Measurements from ENCODE around the gene RFTN1.

DNA sequence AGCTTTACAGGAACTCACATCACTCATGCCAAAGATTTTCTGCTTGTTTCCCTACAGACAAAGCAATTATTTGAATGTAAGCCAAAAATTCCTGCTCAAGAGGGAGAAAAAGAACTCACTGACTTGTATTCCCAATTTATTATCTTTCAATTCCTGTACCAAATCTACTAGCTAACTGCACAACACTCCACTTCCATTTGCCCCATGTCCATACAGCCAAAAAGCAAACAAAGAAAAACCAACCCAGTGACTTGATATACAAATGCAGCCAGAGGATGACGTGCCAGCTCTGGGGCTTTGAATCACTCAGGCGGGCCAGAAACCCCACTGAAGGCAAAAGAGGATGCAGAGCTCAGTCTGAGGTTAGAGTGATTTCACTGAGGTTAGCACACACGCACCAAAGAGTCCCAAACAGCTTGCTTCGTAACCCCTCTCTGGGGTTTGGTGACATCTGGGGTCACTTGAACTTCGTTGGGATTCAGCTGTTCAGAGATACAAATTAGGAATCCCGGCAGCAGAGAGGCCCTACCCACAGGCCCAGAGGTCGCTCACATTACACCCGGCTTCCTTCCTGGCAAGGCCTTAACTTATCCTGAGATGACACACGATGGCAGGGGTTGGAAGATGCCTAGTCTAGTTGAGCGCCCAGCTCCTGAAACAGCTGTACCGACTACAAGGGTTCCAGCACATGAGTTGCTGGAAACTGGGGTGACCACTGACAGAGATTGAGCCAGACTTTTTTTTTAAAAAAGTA, 1.6 kb downstream of the RFTN1 start:
- TF ChIP-seq ZNF207 (IDR thresholded peaks at IDR 0.05; ENCODE audit: borderline replicate concordance) (no peak), TCF12 (IDR thresholded peaks at IDR 0.05; ENCODE audit: low read depth, low read length) (peak; percentile 98), POLR2A (IDR thresholded peaks at IDR 0.05; ENCODE audit: low read depth, low read length) (peak; percentile 64), ZSCAN29 (IDR thresholded peaks at IDR 0.05) (0 out of 2 replicates have a peak, but pooled peaks have one; percentile 26), ZNF274 (IDR thresholded peaks at IDR 0.05; ENCODE audit: insufficient read depth, insufficient read length) (no peak), HCFC1 (IDR thresholded peaks at IDR 0.05; ENCODE audit: low read length) (no peak), EP300 (IDR thresholded peaks at IDR 0.05; ENCODE audit: borderline replicate concordance in 1 of 2, control insufficient read depth in 1 of 2, low read depth in 2 of 2, low read length in 2 of 2) (peak; percentile 99), RFX5 (IDR thresholded peaks at IDR 0.05; ENCODE audit: low read depth, low read length) (no peak), GABPA (IDR thresholded peaks at IDR 0.05; ENCODE audit: low read depth) (no peak), SMAD1 (IDR thresholded peaks at IDR 0.05; ENCODE audit: low read depth, partially characterized antibody) (peak; percentile 86)
- TF ChIP-seq, protein P1, sequence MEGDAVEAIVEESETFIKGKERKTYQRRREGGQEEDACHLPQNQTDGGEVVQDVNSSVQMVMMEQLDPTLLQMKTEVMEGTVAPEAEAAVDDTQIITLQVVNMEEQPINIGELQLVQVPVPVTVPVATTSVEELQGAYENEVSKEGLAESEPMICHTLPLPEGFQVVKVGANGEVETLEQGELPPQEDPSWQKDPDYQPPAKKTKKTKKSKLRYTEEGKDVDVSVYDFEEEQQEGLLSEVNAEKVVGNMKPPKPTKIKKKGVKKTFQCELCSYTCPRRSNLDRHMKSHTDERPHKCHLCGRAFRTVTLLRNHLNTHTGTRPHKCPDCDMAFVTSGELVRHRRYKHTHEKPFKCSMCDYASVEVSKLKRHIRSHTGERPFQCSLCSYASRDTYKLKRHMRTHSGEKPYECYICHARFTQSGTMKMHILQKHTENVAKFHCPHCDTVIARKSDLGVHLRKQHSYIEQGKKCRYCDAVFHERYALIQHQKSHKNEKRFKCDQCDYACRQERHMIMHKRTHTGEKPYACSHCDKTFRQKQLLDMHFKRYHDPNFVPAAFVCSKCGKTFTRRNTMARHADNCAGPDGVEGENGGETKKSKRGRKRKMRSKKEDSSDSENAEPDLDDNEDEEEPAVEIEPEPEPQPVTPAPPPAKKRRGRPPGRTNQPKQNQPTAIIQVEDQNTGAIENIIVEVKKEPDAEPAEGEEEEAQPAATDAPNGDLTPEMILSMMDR (IDR thresholded peaks at IDR 0.05 in 2 of 3, conservative IDR thresholded peaks at IDR 0.05 in 1 of 3; ENCODE audit: control insufficient read depth in 2 of 3, extremely low read depth in 1 of 3, insufficient read depth in 1 of 3, low read depth in 3 of 3, low read length in 3 of 3): peak in 1 of 3 experiments; percentile 0; a peak in 1 of 6 replicates
- TF ChIP-seq, protein P2, sequence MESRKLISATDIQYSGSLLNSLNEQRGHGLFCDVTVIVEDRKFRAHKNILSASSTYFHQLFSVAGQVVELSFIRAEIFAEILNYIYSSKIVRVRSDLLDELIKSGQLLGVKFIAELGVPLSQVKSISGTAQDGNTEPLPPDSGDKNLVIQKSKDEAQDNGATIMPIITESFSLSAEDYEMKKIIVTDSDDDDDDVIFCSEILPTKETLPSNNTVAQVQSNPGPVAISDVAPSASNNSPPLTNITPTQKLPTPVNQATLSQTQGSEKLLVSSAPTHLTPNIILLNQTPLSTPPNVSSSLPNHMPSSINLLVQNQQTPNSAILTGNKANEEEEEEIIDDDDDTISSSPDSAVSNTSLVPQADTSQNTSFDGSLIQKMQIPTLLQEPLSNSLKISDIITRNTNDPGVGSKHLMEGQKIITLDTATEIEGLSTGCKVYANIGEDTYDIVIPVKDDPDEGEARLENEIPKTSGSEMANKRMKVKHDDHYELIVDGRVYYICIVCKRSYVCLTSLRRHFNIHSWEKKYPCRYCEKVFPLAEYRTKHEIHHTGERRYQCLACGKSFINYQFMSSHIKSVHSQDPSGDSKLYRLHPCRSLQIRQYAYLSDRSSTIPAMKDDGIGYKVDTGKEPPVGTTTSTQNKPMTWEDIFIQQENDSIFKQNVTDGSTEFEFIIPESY (IDR thresholded peaks at IDR 0.05): no peak
